Heart right ventricle (tissue), 16 donors: Measurements from ENCODE around the gene NEURL4. TPM values are rescaled to one million over a fixed set of nuclear protein-coding genes. Genes with fewer than 3 reads are reported as not detected.

ENCODE experiments used
- ATAC-seq, 8 donors: fragments of 200-7000 bp; cut with Tn5 transposase; one replicate each; pipeline ENCODE4 v1.9.1; 2020; ENCODE audit warnings: mild to moderate bottlenecking in 8 of 8, moderate library complexity in 8 of 8, moderate number of reproducible peaks in 1 of 8
- DNase-seq, 2 donors: peaks; one replicate each; pipeline ENCODE4 v3.0.0-alpha.2; 2020
- H3K27ac ChIP-seq, 10 donors: fragments of 200-600 bp; sonication (generic) in 2 of 10; one replicate each; pipeline versions ENCODE4 v1.5.0 to v1.8.0; 2020 to 2022; ENCODE audit warnings: mild to moderate bottlenecking in 3 of 10
- H3K27me3 ChIP-seq, 7 donors: fragments of 200-600 bp; one replicate each; pipeline ENCODE4 v1.8.0; 2021 to 2022; ENCODE audit warnings: mild to moderate bottlenecking in 2 of 7
- H3K36me3 ChIP-seq, 9 donors: fragments of 200-600 bp; sonication (generic) in 1 of 9; one replicate each; pipeline versions ENCODE4 v1.5.0 to v1.8.0; 2020 to 2022; ENCODE audit warnings: mild to moderate bottlenecking in 2 of 9
- H3K4me1 ChIP-seq, 9 donors: fragments of 200-600 bp; sonication (generic) in 1 of 9; one replicate each; pipeline versions ENCODE4 v1.5.0 to v1.8.0; 2020 to 2022; ENCODE audit warnings: mild to moderate bottlenecking in 4 of 9
- H3K4me3 ChIP-seq, 10 donors: fragments of 200-600 bp; sonication (generic) in 2 of 10; one replicate each; pipeline versions ENCODE4 v1.5.0 to v1.8.0; 2020 to 2022; ENCODE audit warnings: mild to moderate bottlenecking in 7 of 10, moderate library complexity in 2 of 10
- H3K9me3 ChIP-seq, 11 donors: fragments of 200-600 bp in 10 of 11; sonication (generic) in 2 of 11; one replicate each; pipeline versions ENCODE4 v1.5.0 to v1.8.0; 2013 to 2022; ENCODE audit warnings: mild to moderate bottlenecking in 2 of 11, control low read depth in 1 of 11, moderate library complexity in 1 of 11
- CTCF ChIP-seq, 9 donors: fragments of 200-600 bp; sonication (generic) in 2 of 9; IDR thresholded peaks; one replicate each; pipeline versions ENCODE4 v1.5.0 to v1.8.0; 2021 to 2022; ENCODE audit warnings: antibody characterized with exemption in 9 of 9, mild to moderate bottlenecking in 5 of 9, moderate library complexity in 1 of 9
- WGBS, 2 donors: extraction: QIAGEN DNeasy Blood & Tissue Kit; methylation state at CpG; one replicate each; pipeline ENCODE4 v1.1.7; 2013; ENCODE audit warnings: inconsistent platforms in 1 of 2; 5-methylcytosine and 5-hydroxymethylcytosine counted together
- intact Hi-C, 10 donors: fragments of 100-400 bp; cut with DNase I; formaldehyde crosslinking; loops; one replicate each; pipeline versions ENCODE4 v1.11.1 to v1.14.2; 2022
- polyA plus RNA-seq, 2 donors: library from polyadenylated mRNA; stranded (reverse); fragments of 200-250 nt; gene quantifications; one replicate each; pipeline ENCODE4 v1.2.3, GENCODE V29; 2013
- total RNA-seq, 10 donors: library from RNA; stranded (reverse); fragmentation: NEBNext Ultra II Directional in 3 of 10; extraction: Animal tissue kit (Norgen Biotek cat#: 25700) in 3 of 10; gene quantifications; one replicate each; pipeline versions ENCODE4 v1.2.1 to v1.2.4, GENCODE V29; 2021 to 2023
- donor health status: Arrhythmogenic right ventricular cardiomyopathy.
- donor health status: ischemic (EF 13 %, LVEDD 7.1; RV severe dilation, severe dysfunction).
- donor health status: healthy with polysubstance abuse.
- donor health status: DM: no; HTN: yes; CAD: no.
- donor health status: DM: no; HTN: no; CAD: no.
- donor health status: ischemic (EF 25% LVEDD 6.9; RV normal size, moderate dysfunction).
- donor health status: ischemic (EF 25% LVEDD 5.7; RV mildly dilated, moderate dysfunction).
- donor health status: healthy.
- donor health status: DM: yes; HTN: yes; CAD: no.
- donor health status: Ischemic cardiomyopathy.
- donor health status: ischemic (EF 35%, LVEDD 5.7; RV mildly dilated, moderate dysfunction).
- donor health status: nonischemic (EF 11% LVEDD 7.7; RV severe dilation, severe dysfunction).
- donor health status: DM: yes; HTN: yes; CAD: no.
- donor health status: PGD.
- donor health status: ischemic (EF 29% LVEDD 5.4; RV normal size, mild dysfunction).
- donor health status: nonischemic (EF 23%, LVEDD 6.1; RV moderate dilation, normal function).

The NEURL4 gene
- total and polyA plus RNA-seq, 12 donors = 21.7 to 55.5 (median 28.7) TPM

- H3K27ac ChIP-seq = peak overlapping the region; percentile 35 to 85 (median 80)
- peak; percentile 71 to 93 (median 78) for ATAC-seq
- WGBS, 2 donors = 2 to 3% methylated on average over 51 of the region's 51 CpGs
- peak; percentile 81 to 88 for DNase-seq
- peak; percentile 91 to 99 (median 96) for TF ChIP-seq CTCF (IDR thresholded peaks at IDR 0.05)
- no peaks in the 10 kb centered on the region for H3K36me3 ChIP-seq
- H3K4me1 ChIP-seq = peaks cover 18 to 53% (median 49%) of the 10 kb centered on the region in 9 donors
- no peaks in the 10 kb centered on the region for H3K9me3 ChIP-seq
- H3K27me3 ChIP-seq = peaks cover 0 to 58% (median 34%) of the 10 kb centered on the region in 7 donors
- H3K4me3 ChIP-seq = peak overlapping the region in 7 of 10 donors; percentile 7 to 32 (median 14)
- intact Hi-C loops = loop anchor here (1.0 to 10.0 kb wide), 10 partner anchors 16 to 252 kb away; partner anchors contain the start of genes SLC16A11 (in 2 of the 10), SLC2A4 (in 2 of the 10), CTDNEP1 (in 1 of the 10) and ELP5 (in 1 of the 10)
Measured at GRCh38 chr17:7296189-7296861, 32.8 kb downstream of the NEURL4 start.

GRCh38 chr17:7295230-7296180, 33.6 kb downstream of the NEURL4 start:
- H3K4me1 ChIP-seq = peaks cover 21 to 61% (median 54%) of the 10 kb centered on the region in 9 donors
- 59 to 61% methylated on average over 42 of the region's 42 CpGs for WGBS, 2 donors
- ATAC-seq (peak in 3 of 8 donors; percentile 1 to 5 (median 3)), DNase-seq (no peak)
- peak overlapping the region in 7 of 10 donors; percentile 7 to 45 (median 29) for H3K4me3 ChIP-seq
- intact Hi-C loops = loop anchor here (1.0 to 10.0 kb wide), 10 partner anchors 15 to 251 kb away; partner anchors contain the start of genes SLC16A11 (in 2 of the 10), SLC2A4 (in 2 of the 10), CTDNEP1 (in 1 of the 10) and ELP5 (in 1 of the 10)
- no peak for TF ChIP-seq CTCF (IDR thresholded peaks at IDR 0.05)
- H3K36me3 ChIP-seq = no peaks in the 10 kb centered on the region
- H3K9me3 ChIP-seq = no peaks in the 10 kb centered on the region
- H3K27ac ChIP-seq = peak overlapping the region; percentile 35 to 85 (median 80)
- peaks cover 0 to 63% (median 36%) of the 10 kb centered on the region in 7 donors for H3K27me3 ChIP-seq

- peak within 1 kb of the TSS in 9 of 10 donors; percentile 16 to 45 (median 25) for H3K4me3 ChIP-seq
- H3K36me3 ChIP-seq = no peaks in the 10 kb centered on the region
- no peaks in the 10 kb centered on the region for H3K9me3 ChIP-seq
- peaks cover 0 to 71% (median 38%) of the 10 kb centered on the region in 7 donors for H3K27me3 ChIP-seq
- 1 to 3% methylated on average over 30 to 51 of the region's 57 CpGs for WGBS, 2 donors
- intact Hi-C loops = loop anchor here in 7 of 10 donors (5.0 to 10.0 kb wide), 6 partner anchors 42 to 250 kb away; partner anchors contain the start of genes SLC16A11 (in 2 of the 7), CTDNEP1 (in 1 of the 7) and ELP5 (in 1 of the 7)
- peak; percentile 66 to 75 for DNase-seq
- no peak for TF ChIP-seq CTCF (IDR thresholded peaks at IDR 0.05)
- ATAC-seq = peak; percentile 11 to 42 (median 30)
- H3K27ac ChIP-seq = peak within 1 kb of the TSS in 6 of 10 donors; percentile 45 to 84 (median 82)
- peaks cover 21 to 67% (median 58%) of the 10 kb centered on the region in 9 donors for H3K4me1 ChIP-seq
Measured at GRCh38 chr17:7294614-7295153, 34.5 kb downstream of the NEURL4 start, which contains the start of gene YBX2. Gene YBX2, minus strand, starts transcription at chr17:7294639. Its CDS starts 139 bp downstream, at chr17:7294500.
